HEK293 (cell line): Measurements from ENCODE around the gene GP2.

Experiments used
- CTCF ChIA-PET: fragments of 350-600 bp; formaldehyde crosslinking; extraction: SDS; loops from one replicate; lab custom pipeline; 2021; ENCODE audit warnings: antibody characterized with exemption; lab: Yijun Ruan, JAX
- POLR2A ChIA-PET: fragments of 300-600 bp; formaldehyde crosslinking; extraction: SDS; loops from one replicate; lab custom pipeline; 2020; ENCODE audit warnings: antibody characterized with exemption, inconsistent platforms; lab: Yijun Ruan, JAX
- H3K27ac ChIP-seq: fragments of 200-500 bp; sonication (Bioruptor generic); 2 replicates; pipeline ENCODE4 v1.5.1; 2014; ENCODE audit warnings: low read depth, low read length, control low read depth, inconsistent platforms; ENCODE audit errors: extremely low read depth
- H3K36me3 ChIP-seq, 2 experiments: fragments of 200-500 bp in 1 of 2; sonication (Bioruptor generic) in 1 of 2; 1 replicate in 1 of 2; 2 replicates in 1 of 2; pipeline ENCODE4 v1.5.1; 2014 to 2017; ENCODE audit warnings: inconsistent platforms in 2 of 2, low read length in 2 of 2; ENCODE audit not compliant: control insufficient read depth in 2 of 2, insufficient read depth in 1 of 2
- H3K4me1 ChIP-seq: fragments of 200-500 bp; sonication (Bioruptor generic); 2 replicates; pipeline ENCODE4 v1.5.1; 2014; ENCODE audit warnings: mild to moderate bottlenecking, low read length, inconsistent platforms; ENCODE audit not compliant: control insufficient read depth, insufficient read depth
- H3K4me3 ChIP-seq: 2 replicates; pipeline ENCODE4 v1.5.1; 2011; ENCODE audit warnings: low read depth, mild to moderate bottlenecking, control low read depth, low read length, moderate library complexity
- H3K9me3 ChIP-seq: fragments of 200-500 bp; sonication (Bioruptor generic); 2 replicates; pipeline ENCODE4 v1.5.1; 2014; ENCODE audit warnings: low read depth, low read length, inconsistent platforms; ENCODE audit not compliant: control insufficient read depth, insufficient read depth
- BCL11B ChIP-seq: fragments of 450-650 bp; formaldehyde crosslinking; IDR thresholded peaks from 2 replicates; pipeline ENCODE4 v1.5.1; 2016; ENCODE audit warnings: low read depth, missing biosample characterization, missing genetic modification characterization
- FEZF1 ChIP-seq: fragments of 450-650 bp; formaldehyde crosslinking; IDR thresholded peaks from 2 replicates; pipeline ENCODE4 v1.5.1; 2016; ENCODE audit warnings: missing biosample characterization, missing genetic modification characterization
- HOXA7 ChIP-seq: sonication (generic); formaldehyde crosslinking; IDR thresholded peaks from 2 replicates; pipeline ENCODE4 v1.8.1; 2022; ENCODE audit warnings: missing genetic modification reagents, borderline replicate concordance
- INSM2 ChIP-seq: fragments of 450-650 bp; formaldehyde crosslinking; IDR thresholded peaks from 2 replicates; pipeline ENCODE4 v1.5.1; 2016; ENCODE audit warnings: missing biosample characterization, missing genetic modification characterization
- KLF17 ChIP-seq: fragments of 450-650 bp; formaldehyde crosslinking; IDR thresholded peaks from 2 replicates; pipeline ENCODE4 v1.5.1; 2016; ENCODE audit warnings: missing biosample characterization, missing genetic modification characterization
- REST ChIP-seq: fragments of 450-650 bp; formaldehyde crosslinking; IDR thresholded peaks from 2 replicates; pipeline ENCODE4 v1.5.1; 2016; ENCODE audit warnings: missing biosample characterization, missing genetic modification characterization
- SP7 ChIP-seq: fragments of 450-650 bp; formaldehyde crosslinking; IDR thresholded peaks from 2 replicates; pipeline ENCODE4 v1.5.1; 2016; ENCODE audit warnings: missing biosample characterization, missing genetic modification characterization
- TSHZ1 ChIP-seq: fragments of 450-650 bp; formaldehyde crosslinking; IDR thresholded peaks from 2 replicates; pipeline ENCODE4 v1.5.1; 2016; ENCODE audit warnings: missing biosample characterization, missing genetic modification characterization, borderline replicate concordance
- ZFHX2 ChIP-seq: fragments of 450-650 bp; formaldehyde crosslinking; conservative IDR thresholded peaks from 2 replicates; pipeline ENCODE4 v1.5.1; 2016; ENCODE audit warnings: missing biosample characterization, missing genetic modification characterization
- ZNF140 ChIP-seq: fragments of 450-650 bp; formaldehyde crosslinking; IDR thresholded peaks from 2 replicates; pipeline ENCODE4 v1.5.1; 2016; ENCODE audit warnings: missing biosample characterization, missing genetic modification characterization
- ZNF169 ChIP-seq: fragments of 450-650 bp; formaldehyde crosslinking; IDR thresholded peaks from 2 replicates; pipeline ENCODE4 v1.5.1; 2016; ENCODE audit warnings: missing biosample characterization, missing genetic modification characterization
- ZNF174 ChIP-seq: fragments of 450-650 bp; formaldehyde crosslinking; IDR thresholded peaks from 2 replicates; pipeline ENCODE4 v1.5.0; 2017; ENCODE audit warnings: missing biosample characterization, mild to moderate bottlenecking, missing genetic modification characterization
- ZNF404 ChIP-seq: fragments of 450-650 bp; formaldehyde crosslinking; IDR thresholded peaks from 2 replicates; pipeline ENCODE4 v1.5.1; 2017; ENCODE audit warnings: missing biosample characterization, missing genetic modification characterization
- ZNF514 ChIP-seq: fragments of 450-650 bp; formaldehyde crosslinking; IDR thresholded peaks from 2 replicates; pipeline ENCODE4 v1.5.1; 2016; ENCODE audit warnings: missing biosample characterization, missing genetic modification characterization
- ZNF645 ChIP-seq: fragments of 450-650 bp; formaldehyde crosslinking; IDR thresholded peaks from 2 replicates; pipeline ENCODE4; 2016; ENCODE audit warnings: missing biosample characterization, missing genetic modification characterization
- ZNF701 ChIP-seq: fragments of 450-650 bp; formaldehyde crosslinking; IDR thresholded peaks from 2 replicates; pipeline ENCODE4 v1.5.1; 2016; ENCODE audit warnings: missing biosample characterization, missing genetic modification characterization
- ZSCAN23 ChIP-seq: fragments of 450-650 bp; formaldehyde crosslinking; IDR thresholded peaks from 2 replicates; pipeline ENCODE4 v1.5.1; 2016; ENCODE audit warnings: missing biosample characterization, missing genetic modification characterization

The GP2 gene

GRCh38 chr16:20285993-20286499 is 41.3 kb downstream of the GP2 start:
- Histone ChIP-seq H3K4me1 (no peaks in the 10 kb centered on the region), H3K27ac (no peak overlapping the region), H3K4me3 (no peak overlapping the region), H3K36me3 (no peaks in the 10 kb centered on the region), H3K9me3 (no peaks in the 10 kb centered on the region)
- ChIA-PET CTCF (interaction anchor here (1.8 kb wide), 1 partner anchor 14 kb away, joined by 7 read pairs; no protein-coding TSS in a partner anchor), POLR2A (no interaction called here)
- no peak for TF ChIP-seq HOXA7 (CRISPR knock-in tag)
- TF ChIP-seq BCL11B (tag by site-specific recombination), result no peak
- TF ChIP-seq FEZF1 (tag by site-specific recombination), result no peak
- no peak for TF ChIP-seq ZNF404 (tag by site-specific recombination)
- no peak for TF ChIP-seq ZNF645
- TF ChIP-seq TSHZ1, result no peak
- no peak for TF ChIP-seq ZNF514 (tag by site-specific recombination)
- TF ChIP-seq ZSCAN23 (tag by site-specific recombination), result no peak
- no peak for TF ChIP-seq ZFHX2 (tag by site-specific recombination)
- TF ChIP-seq ZNF174 (tag by site-specific recombination), result no peak

GRCh38 chr16:20280259-20280658 is 47.1 kb downstream of the GP2 start:
- no peaks in the 10 kb centered on the region for H3K9me3 ChIP-seq
- no peaks in the 10 kb centered on the region for H3K4me1 ChIP-seq
- TF ChIP-seq KLF17, result no peak
- TF ChIP-seq ZNF140, result peak; percentile 64; the same call in 1 of the 2 replicates
- TF ChIP-seq INSM2 (tag by site-specific recombination), result no peak
- no peak for TF ChIP-seq ZNF169
- TF ChIP-seq ZNF701 (tag by site-specific recombination), result no peak
- H3K36me3 ChIP-seq, result no peaks in the 10 kb centered on the region
- ChIA-PET CTCF (interaction anchor here (0.7 kb wide), 1 partner anchor 20 kb away, joined by 3 read pairs; no protein-coding TSS in a partner anchor), POLR2A (no interaction called here)
- no peak overlapping the region for H3K4me3 ChIP-seq
- no peak overlapping the region for H3K27ac ChIP-seq

- H3K4me3 ChIP-seq, result no peak overlapping the region
- H3K36me3 ChIP-seq, result no peaks in the 10 kb centered on the region
- ChIA-PET CTCF (interaction anchor here (0.7 kb wide), 1 partner anchor 26 kb away, joined by 3 read pairs; no protein-coding TSS in a partner anchor), POLR2A (no interaction called here)
- H3K4me1 ChIP-seq, result no peaks in the 10 kb centered on the region
- TF ChIP-seq SP7 (no peak), REST (tag by site-specific recombination) (peak; percentile 81)
- no peaks in the 10 kb centered on the region for H3K9me3 ChIP-seq
- H3K27ac ChIP-seq, result no peak overlapping the region
Measured at GRCh38 chr16:20271893-20272292, 55.4 kb downstream of the GP2 start.
